GM18511 (cell line): ENCODE measurements around the gene CLTC.
"Not testable (repeated sequence)": the region's sequence is repeated elsewhere in the genome, so short reads cannot be mapped to it uniquely, and the experiment has no call there.

ENCODE experiments used
- ATAC-seq: cut with Tn5 transposase; IDR thresholded peaks from one replicate; pipeline ENCODE4 v1.9.1; 2021; ENCODE audit warnings: mild to moderate bottlenecking, moderate library complexity; ENCODE audit not compliant: unreplicated experiment

Gene CLTC

GRCh38 chr17:59633658-59634359, 14.1 kb downstream of the CLTC start:
- no peak for ATAC-seq

GRCh38 chr17:59634632-59635541, 15.2 kb downstream of the CLTC start:
- peak; percentile 57 for ATAC-seq

- no peak for ATAC-seq
Observed at GRCh38 chr17:59637611-59638310, 18.1 kb downstream of the CLTC start.

GRCh38 chr17:59638553-59638952, 18.9 kb downstream of the CLTC start:
- ATAC-seq = no peak

- peak; percentile 83 for ATAC-seq
Observed at GRCh38 chr17:59641799-59642484, 22.2 kb downstream of the CLTC start.

GRCh38 chr17:59642565-59642964, 22.9 kb downstream of the CLTC start:
- no peak for ATAC-seq

- no peak for ATAC-seq
Observed at GRCh38 chr17:59643159-59644140, 23.8 kb downstream of the CLTC start.

GRCh38 chr17:59647288-59647687, 27.6 kb downstream of the CLTC start:
- no peak for ATAC-seq

GRCh38 chr17:59649886-59650285, 30.2 kb downstream of the CLTC start:
- no peak for ATAC-seq

- ATAC-seq = no peak
Observed at GRCh38 chr17:59650642-59651041, 30.9 kb downstream of the CLTC start.

GRCh38 chr17:59651346-59651745, 31.7 kb downstream of the CLTC start:
- no peak for ATAC-seq

- ATAC-seq = no peak
Observed at GRCh38 chr17:59652119-59652518, 32.4 kb downstream of the CLTC start.

GRCh38 chr17:59656624-59657023, 36.9 kb downstream of the CLTC start:
- ATAC-seq = not testable (repeated sequence)

- no peak for ATAC-seq
Observed at GRCh38 chr17:59666235-59666634, 46.5 kb downstream of the CLTC start.

GRCh38 chr17:59668816-59669215, 49.1 kb downstream of the CLTC start:
- ATAC-seq = no peak

GRCh38 chr17:59669411-59669810, 49.7 kb downstream of the CLTC start:
- ATAC-seq = no peak

GRCh38 chr17:59669944-59670343, 50.2 kb downstream of the CLTC start:
- ATAC-seq = no peak

GRCh38 chr17:59671386-59671785, 51.7 kb downstream of the CLTC start:
- no peak for ATAC-seq

GRCh38 chr17:59675231-59675630, 55.5 kb downstream of the CLTC start:
- ATAC-seq = no peak

- ATAC-seq = no peak
Observed at GRCh38 chr17:59676716-59677115, 57.0 kb downstream of the CLTC start.
